SK-N-SH (cell line): ENCODE data around the gene EIF2D. TPM values are rescaled to one million over a fixed set of nuclear protein-coding genes. Genes with fewer than 3 reads are reported as not detected.

Source experiments
- CTCF ChIA-PET: fragments of 300-600, 350-600 bp; formaldehyde crosslinking; extraction: SDS; loops from one replicate; lab custom pipeline; 2021; lab: Yijun Ruan, JAX
- POLR2A ChIA-PET: fragments of 350-600 bp; sonication (Branson Sonifier 250); formaldehyde crosslinking; extraction: SDS; loops from one replicate; lab custom pipeline; 2020; ENCODE audit warnings: antibody characterized with exemption, inconsistent platforms; lab: Yijun Ruan, JAX
- DNase-seq: peaks from one replicate; pipeline ENCODE4 v3.0.0; 2012
- H2AFZ ChIP-seq: fragments of 200-600 bp; sonication (generic); 2 replicates; pipeline ENCODE4 v1.8.1; 2016; ENCODE audit warnings: antibody characterized with exemption, mild to moderate bottlenecking, low read depth
- H3F3A ChIP-seq: fragments of 200-600 bp; sonication (generic); replicated peaks from 2 replicates; pipeline ENCODE3; 2016; ENCODE audit warnings: antibody characterized with exemption, mild to moderate bottlenecking; ENCODE audit not compliant: insufficient read depth
- H3K27ac ChIP-seq, 2 experiments: fragments of 200-500 bp in 1 of 2; fragments of 200-600 bp in 1 of 2; sonication (Bioruptor generic) in 1 of 2; sonication (generic), shearing (Covaris generic) in 1 of 2; 2 replicates each; pipeline versions ENCODE4 v1.5.1 to v1.6.1; 2014 to 2016; ENCODE audit warnings: low read depth in 2 of 2, inconsistent platforms in 1 of 2, low read length in 1 of 2, mild to moderate bottlenecking in 1 of 2, mixed read lengths in 1 of 2
- H3K27me3 ChIP-seq: fragments of 200-600 bp; sonication (generic), shearing (Covaris generic); 2 replicates; pipeline ENCODE4 v1.6.1; 2016; ENCODE audit warnings: mixed run types; ENCODE audit not compliant: insufficient read depth
- H3K36me3 ChIP-seq, 2 experiments: fragments of 200-500 bp in 1 of 2; fragments of 200-600 bp in 1 of 2; sonication (Bioruptor generic) in 1 of 2; sonication (generic) in 1 of 2; replicated peaks in 1 of 2; 2 replicates each; pipeline versions ENCODE3 to v1.5.1; 2014 to 2016; ENCODE audit warnings: low read length in 1 of 2, mild to moderate bottlenecking in 1 of 2; ENCODE audit not compliant: insufficient read depth in 2 of 2, control insufficient read depth in 1 of 2
- H3K4me1 ChIP-seq, 2 experiments: fragments of 200-500 bp in 1 of 2; fragments of 200-600 bp in 1 of 2; sonication (Bioruptor generic) in 1 of 2; sonication (generic), shearing (Covaris generic) in 1 of 2; 2 replicates each; pipeline versions ENCODE4 v1.5.1 to v1.6.1; 2014 to 2016; ENCODE audit warnings: low read depth in 1 of 2, low read length in 1 of 2, mixed run types in 1 of 2; ENCODE audit not compliant: insufficient read depth in 2 of 2, control insufficient read depth in 1 of 2
- H3K4me2 ChIP-seq: fragments of 200-600 bp; sonication (generic), shearing (Covaris generic); 2 replicates; pipeline ENCODE4 v1.6.1; 2017; ENCODE audit warnings: mixed run types
- H3K4me3 ChIP-seq, 2 experiments: fragments of 200-500 bp in 1 of 2; fragments of 200-600 bp in 1 of 2; sonication (Bioruptor generic) in 1 of 2; sonication (generic), shearing (Covaris generic) in 1 of 2; 2 replicates each; pipeline versions ENCODE4 v1.5.1 to v1.8.1; 2014 to 2016; ENCODE audit warnings: low read depth in 2 of 2, inconsistent platforms in 1 of 2, low read length in 1 of 2, mild to moderate bottlenecking in 1 of 2, mixed read lengths in 1 of 2, moderate library complexity in 1 of 2
- H3K79me2 ChIP-seq: fragments of 200-600 bp; sonication (generic); 2 replicates; pipeline ENCODE4 v1.8.1; 2017; ENCODE audit warnings: mild to moderate bottlenecking; ENCODE audit not compliant: insufficient read depth
- H3K9ac ChIP-seq: fragments of 200-600 bp; sonication (generic); 2 replicates; pipeline ENCODE4 v1.6.1; 2017; ENCODE audit warnings: mixed run types
- H3K9me2 ChIP-seq: fragments of 200-600 bp; sonication (generic); 2 replicates; pipeline ENCODE4 v1.6.1; 2017; ENCODE audit warnings: mixed run types
- H3K9me3 ChIP-seq: fragments of 200-600 bp; sonication (generic); 2 replicates; pipeline ENCODE4 v1.6.1; 2017; ENCODE audit warnings: mixed run types, mild to moderate bottlenecking, moderate library complexity
- H4K20me1 ChIP-seq: fragments of 200-600 bp; sonication (generic); 2 replicates; pipeline ENCODE4 v1.6.1; 2017; ENCODE audit warnings: mild to moderate bottlenecking, mixed run types; ENCODE audit not compliant: insufficient read depth
- CHD2 ChIP-seq: fragments of 150-350 bp; IDR thresholded peaks from 2 replicates; pipeline ENCODE4 v1.6.1; 2018; ENCODE audit warnings: low read length; ENCODE audit not compliant: partially characterized antibody
- CTCF ChIP-seq: fragments of 200-600 bp; sonication (generic); IDR thresholded peaks from 2 replicates; pipeline ENCODE4 v1.6.1; 2017; ENCODE audit warnings: antibody characterized with exemption, mild to moderate bottlenecking, moderate library complexity
- ELF1 ChIP-seq: IDR thresholded peaks from 2 replicates; pipeline ENCODE4 v1.4.0; 2012
- EP300 ChIP-seq, 2 experiments: IDR thresholded peaks; 2 replicates each; pipeline versions ENCODE4 v1.4.0 to v1.6.1; 2012; ENCODE audit warnings: borderline replicate concordance in 1 of 2, low read depth in 1 of 2, low read length in 1 of 2
- EZH2phosphoT487 ChIP-seq: fragments of 200-600 bp; sonication (generic); IDR thresholded peaks from 2 replicates; pipeline ENCODE4 v1.6.1; 2017; ENCODE audit warnings: low read depth, mixed run types, mild to moderate bottlenecking, antibody characterized with exemption, moderate library complexity, borderline replicate concordance
- FOXJ3 ChIP-seq: sonication (generic); formaldehyde crosslinking; IDR thresholded peaks from 2 replicates; pipeline ENCODE4 v1.5.1; 2020; ENCODE audit warnings: mild to moderate bottlenecking, missing genetic modification reagents
- FOXM1 ChIP-seq: IDR thresholded peaks from 2 replicates; pipeline ENCODE4 v1.4.0; 2012; ENCODE audit warnings: low read depth, mild to moderate bottlenecking
- GABPA ChIP-seq: IDR thresholded peaks from 2 replicates; pipeline ENCODE4 v1.4.0; 2012; ENCODE audit warnings: low read depth, mild to moderate bottlenecking
- GATA2 ChIP-seq: sonication (generic); formaldehyde crosslinking; IDR thresholded peaks from 2 replicates; pipeline ENCODE4 v1.5.0; 2020; ENCODE audit warnings: mild to moderate bottlenecking, missing genetic modification reagents
- IRF3 ChIP-seq: fragments of 150-350 bp; IDR thresholded peaks from 2 replicates; pipeline ENCODE4 v1.6.1; 2016; ENCODE audit warnings: mild to moderate bottlenecking, low read depth, low read length
- JUND ChIP-seq: IDR thresholded peaks from 2 replicates; pipeline ENCODE4 v1.4.0; 2012
- MAX ChIP-seq: IDR thresholded peaks from 2 replicates; pipeline ENCODE4 v1.4.0; 2012; ENCODE audit warnings: low read depth
- MEF2A ChIP-seq: IDR thresholded peaks from 2 replicates; pipeline ENCODE4 v1.4.0; 2012; ENCODE audit warnings: low read depth, borderline replicate concordance
- MXI1 ChIP-seq: IDR thresholded peaks from 2 replicates; pipeline ENCODE4 v1.6.1; 2012; ENCODE audit warnings: mild to moderate bottlenecking, low read depth, low read length, improper control_type of control experiment
- NFIC ChIP-seq: IDR thresholded peaks from 2 replicates; pipeline ENCODE4 v1.4.0; 2012; ENCODE audit warnings: borderline replicate concordance
- PBX3 ChIP-seq: IDR thresholded peaks from 2 replicates; pipeline ENCODE4; 2012
- RFX5 ChIP-seq: IDR thresholded peaks from 2 replicates; pipeline ENCODE4 v1.6.1; 2012; ENCODE audit warnings: mild to moderate bottlenecking, improper control_type of control experiment, low read length
- TEAD4 ChIP-seq: IDR thresholded peaks from 2 replicates; pipeline ENCODE4 v1.4.0; 2012; ENCODE audit warnings: mild to moderate bottlenecking, borderline replicate concordance; ENCODE audit not compliant: insufficient read depth
- USF1 ChIP-seq: IDR thresholded peaks from 2 replicates; pipeline ENCODE4 v1.4.0; 2012; ENCODE audit warnings: low read depth, borderline replicate concordance
- ZBTB33 ChIP-seq: IDR thresholded peaks from 2 replicates; pipeline ENCODE4 v1.4.0; 2012; ENCODE audit warnings: low read depth, borderline replicate concordance
- WGBS: methylation state at CpG from one replicate; pipeline ENCODE4 v1.1.6; 2017; ENCODE audit warnings: low lambda C conversion rate; 5-methylcytosine and 5-hydroxymethylcytosine counted together
- polyA plus RNA-seq, 3 experiments: library from polyadenylated mRNA; depleted of rRNA; stranded (reverse); fragments of >200 nt; gene quantifications; 2 replicates each; pipeline ENCODE4 v1.2.3, GENCODE V29; 2012

The EIF2D gene
- polyA plus RNA-seq, 1 of the 3 experiments (the other 2 are of a cell fraction) = 59.5 TPM

- no peaks in the 10 kb centered on the region for H4K20me1 ChIP-seq
- H3K79me2 ChIP-seq = no peaks in the 10 kb centered on the region
- peak; percentile 55 for DNase-seq
- H3K9me2 ChIP-seq = no peaks in the 10 kb centered on the region
- H2AFZ ChIP-seq = no peak overlapping the region
- H3K9ac ChIP-seq = no peak overlapping the region
- POLR2A ChIA-PET = interaction anchor here (0.9 kb wide), 1 partner anchor 20 kb away, joined by 3 read pairs; the partner anchor contains the start of gene DYRK3
- H3K27ac ChIP-seq = no peak overlapping the region
- peaks cover 0 to 11% of the 10 kb centered on the region in 2 experiments; a peak in 1 of 4 replicates for H3K4me1 ChIP-seq
- H3K9me3 ChIP-seq = no peaks in the 10 kb centered on the region
- no peak overlapping the region for H3K4me2 ChIP-seq
- H3K27me3 ChIP-seq = no peaks in the 10 kb centered on the region
- TF ChIP-seq GATA2 (CRISPR knock-in tag) (no peak), RFX5 (0 out of 2 replicates have a peak, but pooled peaks have one; percentile 57)
- H3K4me3 ChIP-seq = no peak overlapping the region
- H3K36me3 ChIP-seq = peaks cover 0 to 14% of the 10 kb centered on the region in 2 experiments
- CTCF ChIA-PET = interaction anchor here (0.6 to 17.9 kb wide), 5 partner anchors 9 to 750 kb away, joined by 3 to 450 read pairs (median 4); partner anchors contain the start of gene DYRK3
- peaks cover 6% of the 10 kb centered on the region for H3F3A ChIP-seq
- WGBS = 88% methylated on average over 4 of the region's 4 CpGs
Measured at GRCh38 chr1:206655471-206655882, 43.2 kb upstream of the EIF2D start.

GRCh38 chr1:206654828-206655227 is 42.6 kb upstream of the EIF2D start:
- ChIA-PET CTCF (interaction anchor here (0.6 to 17.9 kb wide), 4 partner anchors 10 to 750 kb away, joined by 3 to 450 read pairs (median 25); partner anchors contain the start of gene DYRK3), POLR2A (interaction anchor here (0.7 kb wide), 1 partner anchor 20 kb away, joined by 3 read pairs; the partner anchor contains the start of gene DYRK3)
- Histone ChIP-seq H3K9me3 (no peaks in the 10 kb centered on the region), H3K27ac (no peak overlapping the region), H3K9me2 (no peaks in the 10 kb centered on the region), H3K4me2 (no peak overlapping the region), H3K4me3 (no peak overlapping the region), H3K79me2 (no peaks in the 10 kb centered on the region), H4K20me1 (no peaks in the 10 kb centered on the region), H3K36me3 (peaks cover 0 to 14% of the 10 kb centered on the region in 2 experiments), H3K9ac (no peak overlapping the region), H3K27me3 (no peaks in the 10 kb centered on the region), H3F3A (peaks cover 6% of the 10 kb centered on the region), H2AFZ (no peak overlapping the region), H3K4me1 (peaks cover 0 to 11% of the 10 kb centered on the region in 2 experiments; a peak in 1 of 4 replicates)
- TF ChIP-seq CHD2 = no peak
- no peak for TF ChIP-seq ELF1
- TF ChIP-seq JUND = no peak
- no peak for TF ChIP-seq CTCF
- TF ChIP-seq PBX3 = no peak
- no peak for TF ChIP-seq USF1
- TF ChIP-seq TEAD4 = no peak
- TF ChIP-seq MXI1 = no peak
- TF ChIP-seq MEF2A = no peak
- no peak for TF ChIP-seq ZBTB33
- TF ChIP-seq FOXJ3 (CRISPR knock-in tag) = no peak
- TF ChIP-seq MAX = no peak
- no peak for TF ChIP-seq GABPA
- TF ChIP-seq EP300 (IDR thresholded peaks at IDR 0.05; ENCODE audit: borderline replicate concordance in 1 of 2, low read depth in 1 of 2, low read length in 1 of 2) = no peak
- TF ChIP-seq FOXM1 = no peak
- no peak for TF ChIP-seq NFIC
- no peak for TF ChIP-seq IRF3
- no peak for TF ChIP-seq EZH2phosphoT487
- whole genome bisulfite sequencing = 82% methylated on average over 2 of the region's 2 CpGs
- DNase-seq = no peak
